ENCODE data around the gene SPOPL. TPM values are rescaled to one million over a fixed set of nuclear protein-coding genes. Genes with fewer than 3 reads are reported as not detected.

SPOPL gene
- total RNA-seq, 1 experiment from 2014 or later, result 13.6 TPM

- Histone ChIP-seq H2BK12ac (ENCODE audit: insufficient read length, low read depth, low read length) (no peak overlapping the region), H2AK5ac (ENCODE audit: insufficient read length, low read length) (no peak overlapping the region), H3K23me2 (ENCODE audit: insufficient read length, low read depth, low read length, poor library complexity, severe bottlenecking) (no peaks in the 10 kb centered on the region), H3K56ac (ENCODE audit: insufficient read length, low read depth, low read length) (no peak overlapping the region), H4K5ac (ENCODE audit: insufficient read length, low read depth, low read length) (no peak overlapping the region), H3K9ac (ENCODE audit: extremely low read depth, insufficient read length, low read length) (no peak overlapping the region), H4K8ac (replicated peaks; ENCODE audit: insufficient read length, low read depth, low read length) (no peak overlapping the region), H4K20me1 (ENCODE audit: control insufficient read depth, insufficient read depth, insufficient read length) (no peaks in the 10 kb centered on the region), H3K4me1 (ENCODE audit: insufficient read depth, low read length) (no peaks in the 10 kb centered on the region), H3K4ac (ENCODE audit: low read depth, low read length) (no peak overlapping the region), H3K27ac (ENCODE audit: insufficient read length, low read depth, low read length) (no peak overlapping the region), H2BK5ac (ENCODE audit: insufficient read length, low read length) (no peak overlapping the region), H4K91ac (ENCODE audit: insufficient read length, low read depth, low read length) (no peak overlapping the region), H3K18ac (ENCODE audit: insufficient read length, low read depth, low read length) (no peak overlapping the region), H2BK15ac (ENCODE audit: low read depth, low read length) (no peak overlapping the region), H3K14ac (ENCODE audit: insufficient read depth, low read length) (no peak overlapping the region), H3T11ph (ENCODE audit: low read length) (no peak overlapping the region), H2BK120ac (ENCODE audit: low read depth, low read length, poor library complexity, severe bottlenecking) (no peak overlapping the region), H3K23ac (ENCODE audit: insufficient read length, low read depth, low read length) (no peak overlapping the region), H3K79me2 (ENCODE audit: insufficient read depth, low read length) (no peaks in the 10 kb centered on the region), H3K79me1 (ENCODE audit: insufficient read depth, low read depth, low read length, poor library complexity, severe bottlenecking) (no peaks in the 10 kb centered on the region), H2AFZ (ENCODE audit: low read length) (no peak overlapping the region), H3K4me2 (ENCODE audit: insufficient read depth, insufficient read length, low read length) (no peak overlapping the region), H2BK20ac (ENCODE audit: low read depth, low read length, poor library complexity, severe bottlenecking) (no peak overlapping the region), H3K9me3 (ENCODE audit: control insufficient read depth, low read depth, low read length) (no peaks in the 10 kb centered on the region), H3K27me3 (ENCODE audit: insufficient read depth, low read length) (no peaks in the 10 kb centered on the region)
- TF ChIP-seq CTCF (conservative IDR thresholded peaks at IDR 0.05), result no peak
- no peak for DNase-seq
- H3K27me3 Mint-ChIP-seq (ENCODE audit: low read depth), result no peaks in the 10 kb centered on the region
- H3K4me1 Mint-ChIP-seq, result peaks cover 0 to 8% of the 10 kb centered on the region in 2 experiments; a peak in 1 of 4 replicates
- H3K36me3 Mint-ChIP-seq (ENCODE audit: insufficient read depth in 1 of 3, low read depth in 3 of 3), result no peaks in the 10 kb centered on the region
- H3K27ac Mint-ChIP-seq, result peak overlapping the region in 1 of 3 experiments; percentile 63; a peak in 2 of 7 replicates
- no peak overlapping the region for H3K4me3 Mint-ChIP-seq
- no CpG with 5 or more reads among the region's 1 CpG for WGBS (ENCODE audit: extremely low coverage, insufficient read length, low lambda C conversion rate)
- H3K9me3 Mint-ChIP-seq, result no peaks in the 10 kb centered on the region
These were observed 100.5 kb downstream of the SPOPL start for GRCh38 chr2:138602166-138602460.
